HG03045 (cell line): ENCODE results near the gene UPP1.
"Not testable (repeated sequence)": the region's sequence is repeated elsewhere in the genome, so short reads cannot be mapped to it uniquely, and the experiment has no call there.

ENCODE experiments used
- ATAC-seq: cut with Tn5 transposase; IDR thresholded peaks from one replicate; pipeline ENCODE4 v1.9.1; 2021; ENCODE audit warnings: mild to moderate bottlenecking, moderate library complexity; ENCODE audit not compliant: unreplicated experiment

Gene UPP1

DNA sequence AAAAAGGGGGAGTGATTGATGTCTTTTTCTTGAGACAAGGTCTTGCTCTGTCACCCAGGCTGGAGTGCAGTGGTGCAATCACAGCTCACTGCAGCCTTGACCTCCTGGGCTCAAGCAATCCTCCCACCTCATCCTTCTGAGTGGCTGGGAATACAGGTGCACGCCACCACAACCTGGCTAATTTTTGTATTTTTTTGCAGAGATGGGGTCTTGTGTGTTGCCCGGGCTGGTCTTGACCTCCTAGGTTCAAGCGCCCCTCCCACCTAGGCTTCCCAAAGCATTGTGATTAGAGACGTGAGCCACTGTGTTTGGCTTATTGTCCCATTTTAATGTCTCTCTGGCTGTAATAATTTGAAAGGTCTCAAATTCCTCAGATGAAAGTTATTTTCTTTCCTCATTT, 21.8 kb downstream of the UPP1 start:
- no peak for ATAC-seq

DNA sequence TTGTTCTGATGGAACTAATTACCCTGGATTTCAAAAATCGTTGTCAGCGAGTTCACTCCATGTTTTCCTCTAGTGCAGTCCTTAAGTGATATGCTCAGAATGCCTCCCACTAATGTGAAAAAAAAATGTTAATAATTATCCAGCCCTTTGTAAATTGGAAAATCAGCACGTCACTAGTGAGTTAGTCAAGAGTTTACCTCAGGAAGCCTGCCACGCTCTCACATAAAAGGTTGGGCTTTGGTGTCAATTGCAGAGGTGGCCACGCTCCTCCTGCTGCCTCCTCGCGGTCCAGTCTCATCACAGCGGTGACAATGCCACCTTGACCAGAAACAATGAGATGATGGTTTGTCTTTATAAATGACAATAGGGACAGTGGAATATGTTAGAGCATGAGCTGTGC, 22.5 kb downstream of the UPP1 start:
- ATAC-seq = no peak

DNA sequence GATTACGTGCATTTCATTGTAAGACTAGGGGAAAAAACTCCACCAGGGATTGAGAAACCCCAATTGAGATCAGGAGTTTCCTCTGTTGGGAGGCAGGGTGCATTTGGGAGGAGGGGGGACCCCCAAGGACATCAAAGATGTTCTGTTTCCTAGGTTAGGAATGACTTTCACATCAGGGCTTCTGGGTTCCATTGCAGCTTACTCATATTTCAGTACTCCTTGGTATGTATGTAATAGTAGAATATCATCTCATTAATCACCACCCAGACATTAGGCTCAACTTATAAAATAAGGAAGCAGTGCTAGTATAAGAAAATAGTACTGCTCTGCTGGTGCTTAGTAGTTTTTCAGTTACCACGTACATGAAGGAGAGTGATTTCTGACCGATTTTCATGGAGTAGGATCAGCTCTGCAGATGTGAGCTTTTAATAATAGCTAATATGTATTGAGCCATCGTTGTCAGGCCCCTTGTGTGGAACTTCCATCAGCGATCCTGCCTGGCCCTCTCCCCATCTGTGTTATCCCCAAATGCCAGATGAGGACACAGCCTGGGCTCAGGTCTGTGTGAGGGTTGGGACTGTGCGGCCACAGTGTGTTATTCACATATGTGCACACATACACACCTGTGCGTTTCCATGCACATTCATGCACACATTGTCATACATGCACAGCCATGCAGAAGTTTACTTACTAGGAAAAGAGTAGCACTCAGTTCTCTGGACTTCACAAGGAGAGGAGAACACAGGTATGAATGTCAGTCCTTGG, 23.5 kb downstream of the UPP1 start:
- no peak for ATAC-seq

DNA sequence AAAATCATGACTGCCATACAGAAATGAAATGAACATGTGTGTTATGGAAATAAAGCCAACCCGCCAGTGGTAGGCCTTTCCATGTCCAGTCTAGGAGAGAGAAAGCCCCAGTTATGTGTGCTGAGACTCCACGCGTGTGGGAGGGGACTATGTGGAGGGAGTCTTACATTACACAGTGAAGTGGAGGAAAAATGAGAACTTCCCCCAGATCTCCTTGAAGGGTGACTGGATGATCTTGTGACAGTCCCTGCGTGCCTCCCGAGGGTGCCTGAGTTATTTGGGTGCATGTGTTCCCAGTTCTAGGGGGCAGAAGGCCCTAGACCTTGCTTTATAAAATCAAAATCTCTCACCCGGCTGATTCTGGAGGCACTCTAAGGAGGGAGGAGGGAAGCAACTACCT, 24.2 kb downstream of the UPP1 start:
- ATAC-seq = no peak

DNA sequence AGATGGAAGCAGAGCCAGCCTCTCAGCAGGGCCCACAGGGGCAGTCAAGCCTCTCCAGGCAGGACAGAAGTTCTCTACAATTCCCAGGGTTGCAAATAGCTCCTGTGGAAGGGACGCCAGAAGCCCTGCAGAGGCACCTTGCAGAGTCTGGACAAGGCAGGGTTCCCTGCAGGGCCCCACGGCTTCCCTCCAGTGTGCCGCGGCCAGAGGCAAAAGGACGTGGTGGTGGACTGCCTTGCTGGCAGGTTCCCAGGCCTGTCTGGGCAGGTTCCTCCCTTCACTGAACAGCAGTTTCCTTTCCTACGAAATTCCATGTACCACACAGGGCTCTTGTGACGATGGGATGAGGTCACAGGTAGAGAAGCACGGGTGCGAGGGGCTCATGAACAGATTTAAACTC, 25.1 kb downstream of the UPP1 start:
- no peak for ATAC-seq

DNA sequence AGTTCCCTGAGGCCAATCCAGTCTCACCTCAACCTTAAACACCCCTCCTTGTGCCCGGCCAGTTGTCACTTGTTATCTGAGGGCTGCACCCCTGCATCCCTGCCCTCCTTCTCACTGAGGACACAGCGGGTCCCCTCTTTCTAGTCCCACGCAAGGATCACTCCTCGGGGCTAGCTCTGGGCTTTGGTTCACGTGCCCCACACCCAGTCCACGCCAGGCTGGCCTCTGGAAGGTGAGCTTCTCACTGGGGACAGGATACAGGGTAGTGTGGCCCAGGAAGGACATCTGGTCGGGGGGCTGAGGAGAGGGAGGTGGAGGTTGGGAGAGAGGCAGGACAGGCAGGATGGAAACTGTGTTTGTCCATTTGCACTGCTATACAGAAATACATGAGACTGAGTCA, 25.5 kb downstream of the UPP1 start:
- no peak for ATAC-seq

- no peak for ATAC-seq
These were observed 27.0 kb downstream of the UPP1 start for GRCh38 chr7:48116043-48116442.

GRCh38 chr7:48118041-48118440, 29.0 kb downstream of the UPP1 start:
- ATAC-seq = no peak

GRCh38 chr7:48120536-48120935, 31.5 kb downstream of the UPP1 start:
- not testable (repeated sequence) for ATAC-seq

GRCh38 chr7:48126037-48126436, 37.0 kb downstream of the UPP1 start:
- ATAC-seq = no peak

- ATAC-seq = peak; percentile 56
These were observed 41.6 kb downstream of the UPP1 start for GRCh38 chr7:48130658-48131108.

GRCh38 chr7:48132792-48133191, 43.7 kb downstream of the UPP1 start:
- ATAC-seq = no peak

- ATAC-seq = no peak
These were observed 50.4 kb downstream of the UPP1 start for GRCh38 chr7:48139459-48139858.

DNA sequence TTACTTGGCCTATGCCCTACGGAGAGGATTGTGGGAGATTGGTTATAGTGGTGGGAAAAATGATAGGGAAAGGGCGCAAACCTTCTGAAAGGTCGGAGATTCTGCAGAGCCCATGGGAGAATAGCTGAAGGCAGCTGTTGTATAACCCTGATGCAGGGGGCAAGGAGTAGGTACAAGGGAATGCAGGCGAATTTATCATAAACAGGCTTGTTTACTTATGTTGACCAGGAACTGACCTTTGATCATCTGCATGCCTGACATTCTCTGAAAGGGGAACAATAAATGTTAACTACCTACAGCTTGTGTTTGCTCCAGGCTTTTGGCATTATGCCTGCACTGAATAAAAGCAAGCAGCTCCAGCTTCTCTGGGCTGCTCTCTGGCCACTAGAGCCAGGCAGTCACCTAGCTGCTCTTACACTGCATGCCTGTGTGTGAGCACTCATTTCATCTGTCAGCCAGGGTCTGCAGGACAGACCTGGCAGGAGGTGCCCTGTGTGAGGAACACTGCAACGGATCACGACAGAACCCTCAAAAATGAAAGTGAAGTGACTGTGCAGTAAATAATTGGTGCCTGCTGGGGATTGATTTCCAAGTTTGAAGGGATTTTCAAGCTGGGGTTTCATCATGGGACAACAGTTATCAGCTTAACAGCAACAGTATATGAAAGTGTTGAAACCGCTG, 51.1 kb downstream of the UPP1 start:
- ATAC-seq = no peak

GRCh38 chr7:48141521-48141920, 52.5 kb downstream of the UPP1 start:
- ATAC-seq = no peak

- ATAC-seq = no peak
These were observed 55.3 kb downstream of the UPP1 start for GRCh38 chr7:48144291-48144768.

DNA sequence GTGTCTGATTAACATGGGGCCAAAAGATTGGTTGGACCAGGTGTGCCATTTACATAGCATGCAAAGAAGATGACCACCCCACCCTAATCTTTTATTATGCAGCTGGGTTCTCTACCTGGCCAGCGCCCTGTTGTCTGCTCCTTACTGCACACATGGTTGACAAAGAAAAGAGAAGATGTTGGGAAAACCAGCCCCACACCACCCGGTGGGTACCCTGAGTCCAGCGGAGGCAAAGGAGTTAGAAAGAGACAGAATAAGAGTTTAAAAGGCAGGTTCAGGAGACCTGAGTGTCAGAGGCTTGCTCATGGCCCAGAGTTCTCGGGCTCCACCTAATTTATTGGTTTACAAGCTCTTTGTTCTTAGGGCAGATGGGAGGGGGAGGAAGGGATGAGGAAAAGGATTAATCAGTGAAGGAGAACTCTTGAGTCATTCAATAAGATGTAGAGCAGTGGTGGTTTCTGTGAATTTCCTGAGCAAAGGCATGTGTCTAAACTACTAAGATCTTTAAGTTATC, 58.1 kb downstream of the UPP1 start:
- ATAC-seq = no peak

DNA sequence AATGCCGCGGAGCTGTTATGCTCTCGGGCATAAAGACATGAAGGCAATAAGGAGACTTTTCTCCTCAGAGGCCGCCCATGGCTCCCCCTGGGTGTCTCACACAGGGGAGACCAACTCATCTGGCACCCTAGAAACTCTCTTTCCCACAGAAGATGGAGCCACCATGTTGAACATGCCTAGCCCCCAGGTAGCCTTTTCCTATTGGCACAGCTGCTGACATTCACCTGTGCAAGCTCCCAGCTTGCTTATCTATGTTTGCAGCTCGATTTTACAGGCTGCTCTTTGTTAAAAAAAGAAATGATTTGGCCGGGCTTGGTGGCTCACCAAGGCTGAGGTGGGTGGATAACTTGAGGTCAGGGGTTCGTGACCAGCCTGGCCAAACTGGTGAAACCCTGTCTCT, 58.6 kb downstream of the UPP1 start:
- not testable (repeated sequence) for ATAC-seq

DNA sequence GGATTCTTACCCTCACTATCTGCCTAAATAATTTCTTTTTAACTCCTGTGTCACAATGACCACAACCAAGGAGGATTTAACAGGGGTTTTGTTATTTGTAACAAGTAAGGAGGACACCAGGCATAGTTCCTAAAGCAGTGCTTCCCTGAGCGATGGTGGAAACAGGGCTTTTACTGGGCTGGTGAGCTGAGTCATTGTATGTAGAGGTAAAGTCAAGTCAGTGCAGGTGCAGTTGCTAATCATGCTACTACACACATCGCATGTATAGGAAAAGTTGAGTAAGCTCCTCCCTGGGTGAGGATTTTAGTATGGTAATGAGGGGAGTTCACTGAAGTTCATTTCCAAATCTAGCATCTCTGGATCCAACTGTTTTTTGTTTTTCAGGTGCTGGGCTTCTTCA, 59.2 kb downstream of the UPP1 start:
- ATAC-seq = no peak

GRCh38 chr7:48149058-48149457, 60.0 kb downstream of the UPP1 start:
- ATAC-seq = no peak

DNA sequence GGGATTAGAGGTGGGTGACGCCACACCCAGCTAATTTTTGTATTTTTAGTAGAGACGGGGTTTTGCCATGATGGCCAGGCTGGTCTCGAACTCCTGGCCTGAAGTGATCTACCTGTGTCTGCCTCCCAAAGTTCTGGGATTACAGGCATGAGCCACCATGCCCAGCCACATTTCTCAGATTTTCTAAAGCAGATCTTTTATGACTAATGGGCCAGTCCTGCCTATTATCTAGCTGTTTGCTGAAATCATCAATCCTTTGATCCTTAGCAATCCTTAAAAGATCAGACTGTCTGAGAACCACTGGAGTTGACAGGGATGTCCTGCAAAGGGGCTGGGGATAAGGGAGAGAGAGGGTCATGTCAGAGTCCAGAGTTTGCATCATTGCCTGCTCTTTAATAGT, 61.0 kb downstream of the UPP1 start:
- no peak for ATAC-seq

GRCh38 chr7:48154792-48155413, 65.8 kb downstream of the UPP1 start:
- ATAC-seq = no peak
